ENCODE measurements around the gene TCAIM.

- TF ChIP-seq GATA2 (IDR thresholded peaks at IDR 0.05; ENCODE audit: insufficient read depth, insufficient read length, low read depth, low read length) (no peak), POLR2A (IDR thresholded peaks at IDR 0.05; ENCODE audit: low read depth, low read length) (no peak), EZH2 (IDR thresholded peaks at IDR 0.05; ENCODE audit: borderline replicate concordance, low read depth, low read length, severe bottlenecking) (no peak)
These were observed 48.6 kb upstream of the TCAIM start for GRCh38 chr3:44289882-44290462.
